Fibroblast of pulmonary artery (primary cell): ENCODE data around the gene CD7.

Experiments
- DNase-seq: peaks from one replicate; pipeline ENCODE4 v3.0.0-alpha.2; 2010; ENCODE audit warnings: low read depth
- H3K4me3 ChIP-seq: replicated peaks from 2 replicates; pipeline ENCODE4 v1.5.1; 2011; ENCODE audit warnings: low read depth, mild to moderate bottlenecking, control low read depth, low read length, moderate library complexity
- CTCF ChIP-seq: IDR thresholded peaks from 2 replicates; pipeline ENCODE4 v1.5.1; 2011; ENCODE audit warnings: mild to moderate bottlenecking, control low read depth, low read length, inconsistent platforms; ENCODE audit errors: missing control alignments

CD7 gene

GRCh38 chr17:82302568-82302963 is 14.8 kb downstream of the CD7 start:
- DNase-seq: no peak
- no peak overlapping the region for H3K4me3 ChIP-seq
- TF ChIP-seq CTCF: no peak

- TF ChIP-seq CTCF: no peak
- DNase-seq: no peak
- no peak overlapping the region for H3K4me3 ChIP-seq
Observed at GRCh38 chr17:82301916-82302567, 15.4 kb downstream of the CD7 start.

GRCh38 chr17:82301300-82301915 is 16.0 kb downstream of the CD7 start:
- DNase-seq: no peak
- TF ChIP-seq CTCF: no peak
- H3K4me3 ChIP-seq: no peak overlapping the region

- TF ChIP-seq CTCF: peak; percentile 69
- DNase-seq: peak; percentile 63
- H3K4me3 ChIP-seq: no peak overlapping the region
Observed at GRCh38 chr17:82300707-82301270, 16.6 kb downstream of the CD7 start.

- TF ChIP-seq CTCF: no peak
- H3K4me3 ChIP-seq: no peak overlapping the region
Observed at GRCh38 chr17:82300228-82300627, 17.2 kb downstream of the CD7 start.

GRCh38 chr17:82299452-82299851 is 18.0 kb downstream of the CD7 start:
- DNase-seq: no peak
- TF ChIP-seq CTCF: no peak
- no peak overlapping the region for H3K4me3 ChIP-seq

More at GRCh38 chr17:82300228-82300627, 17.2 kb downstream of the CD7 start:
- DNase-seq: no peak
